GM12891 (cell line): ENCODE data around the gene DNER.
"Not testable (repeated sequence)": the region's sequence is repeated elsewhere in the genome, so short reads cannot be mapped to it uniquely, and the experiment has no call there.

Experiments
- DNase-seq: peaks from one replicate; pipeline ENCODE4 v3.0.0; 2011; ENCODE audit warnings: low spot score; ENCODE audit not compliant: insufficient read length
- FAIRE-seq: peaks from 2 replicates; lab custom pipeline; 2011; peaks lifted over from hg19 to GRCh38; lab: Jason Lieb, UNC
- PAX5 ChIP-seq: IDR thresholded peaks from 2 replicates; pipeline ENCODE4 v1.6.1; 2011; ENCODE audit warnings: low read length, moderate library complexity, mild to moderate bottlenecking; ENCODE audit not compliant: insufficient read depth, severe bottlenecking
- POLR2A ChIP-seq: IDR thresholded peaks from 2 replicates; pipeline ENCODE4 v1.6.1; 2011; ENCODE audit warnings: low read depth, low read length, control low read depth
- POLR2AphosphoS5 ChIP-seq: IDR thresholded peaks from 2 replicates; pipeline ENCODE4 v1.6.1; 2011; ENCODE audit warnings: low read depth, low read length, control low read depth
- POU2F2 ChIP-seq: IDR thresholded peaks from 2 replicates; pipeline ENCODE4 v1.6.1; 2011; ENCODE audit warnings: low read depth, mild to moderate bottlenecking, control low read depth, low read length, moderate library complexity
- SPI1 ChIP-seq: IDR thresholded peaks from 2 replicates; pipeline ENCODE4 v1.6.1; 2011; ENCODE audit warnings: low read depth, low read length, control low read depth
- TAF1 ChIP-seq: IDR thresholded peaks from 2 replicates; pipeline ENCODE4 v1.6.1; 2011; ENCODE audit warnings: low read depth, low read length, control low read depth

The DNER gene

GRCh38 chr2:229521576-229521975 lies 192.8 kb downstream of the DNER start:
- DNase-seq, result no peak
- no peak for FAIRE-seq
- TF ChIP-seq POLR2AphosphoS5, result no peak
- TF ChIP-seq POU2F2, result no peak
- TF ChIP-seq POLR2A, result no peak
- no peak for TF ChIP-seq SPI1
- no peak for TF ChIP-seq TAF1
- TF ChIP-seq PAX5, result no peak

- no peak for TF ChIP-seq POLR2A
- no peak for TF ChIP-seq PAX5
- no peak for TF ChIP-seq TAF1
- no peak for TF ChIP-seq POLR2AphosphoS5
- no peak for TF ChIP-seq POU2F2
- DNase-seq, result no peak
- FAIRE-seq, result no peak
These were observed 193.7 kb downstream of the DNER start for GRCh38 chr2:229520691-229521096.

- TF ChIP-seq SPI1, result no peak
- no peak for TF ChIP-seq POLR2A
- no peak for TF ChIP-seq PAX5
- TF ChIP-seq POLR2AphosphoS5, result no peak
- TF ChIP-seq TAF1, result no peak
- TF ChIP-seq POU2F2, result no peak
- FAIRE-seq (no peak), DNase-seq (no peak)
These were observed 194.5 kb downstream of the DNER start for GRCh38 chr2:229519655-229520430.

- no peak for TF ChIP-seq POLR2AphosphoS5
- no peak for TF ChIP-seq SPI1
- TF ChIP-seq POLR2A, result no peak
- TF ChIP-seq PAX5, result no peak
- TF ChIP-seq TAF1, result no peak
- TF ChIP-seq POU2F2, result no peak
- no peak for DNase-seq
- no peak for FAIRE-seq
These were observed 200.0 kb downstream of the DNER start for GRCh38 chr2:229514273-229514895.

- DNase-seq, result no peak
- FAIRE-seq, result no peak
- TF ChIP-seq POU2F2, result no peak
- TF ChIP-seq TAF1, result no peak
- no peak for TF ChIP-seq SPI1
- TF ChIP-seq POLR2A, result no peak
- no peak for TF ChIP-seq POLR2AphosphoS5
- no peak for TF ChIP-seq PAX5
These were observed 202.8 kb downstream of the DNER start for GRCh38 chr2:229511524-229511923.

- FAIRE-seq, DNase-seq: not testable (repeated sequence)
These were observed 207.7 kb downstream of the DNER start for GRCh38 chr2:229506699-229507098.

- no peak for TF ChIP-seq POLR2AphosphoS5
- no peak for TF ChIP-seq SPI1
- TF ChIP-seq PAX5, result no peak
- TF ChIP-seq POU2F2, result no peak
- TF ChIP-seq TAF1, result no peak
- TF ChIP-seq POLR2A, result no peak
- DNase-seq (no peak), FAIRE-seq (no peak)
These were observed 213.1 kb downstream of the DNER start for GRCh38 chr2:229501051-229501794.

- TF ChIP-seq POLR2AphosphoS5 (no peak), POU2F2 (no peak), TAF1 (no peak), POLR2A (no peak), PAX5 (no peak), SPI1 (no peak)
- DNase-seq (no peak), FAIRE-seq (no peak)
These were observed 222.3 kb downstream of the DNER start for GRCh38 chr2:229492034-229492433.

- no peak for TF ChIP-seq POLR2A
- no peak for TF ChIP-seq SPI1
- no peak for TF ChIP-seq TAF1
- TF ChIP-seq PAX5, result no peak
- no peak for TF ChIP-seq POLR2AphosphoS5
- TF ChIP-seq POU2F2, result no peak
- FAIRE-seq, result no peak
These were observed 224.2 kb downstream of the DNER start for GRCh38 chr2:229490167-229490566.

More at GRCh38 chr2:229490167-229490566, 224.2 kb downstream of the DNER start:
- DNase-seq, result no peak
